NOMO-1 treated with DMSO at 0.1 percent for 48 hours (cell line): Measurements from ENCODE around the gene CCDC88C.

Experiments used
- DNase-seq: peaks from one replicate; lab custom pipeline; 2025; ENCODE audit not compliant: unreplicated experiment; lab: John Stamatoyannopoulos, UW

The CCDC88C gene

GRCh38 chr14:91313852-91314251 is 103.8 kb downstream of the CCDC88C start:
- no peak for DNase-seq

GRCh38 chr14:91313154-91313850 is 104.3 kb downstream of the CCDC88C start:
- DNase-seq: no peak

- DNase-seq: peak; percentile 40
Measured at GRCh38 chr14:91311284-91311662, 106.3 kb downstream of the CCDC88C start.

- DNase-seq: no peak
Measured at GRCh38 chr14:91310606-91311283, 106.9 kb downstream of the CCDC88C start.

GRCh38 chr14:91309756-91310280 is 107.8 kb downstream of the CCDC88C start:
- no peak for DNase-seq

- no peak for DNase-seq
Measured at GRCh38 chr14:91308337-91308736, 109.3 kb downstream of the CCDC88C start.

GRCh38 chr14:91307652-91308051 is 110.0 kb downstream of the CCDC88C start:
- DNase-seq: no peak

GRCh38 chr14:91307046-91307445 is 110.6 kb downstream of the CCDC88C start:
- DNase-seq: no peak

GRCh38 chr14:91306547-91306946 is 111.1 kb downstream of the CCDC88C start:
- no peak for DNase-seq

- DNase-seq: no peak
Measured at GRCh38 chr14:91305650-91306431, 111.8 kb downstream of the CCDC88C start.

- no peak for DNase-seq
Measured at GRCh38 chr14:91303924-91304229, 113.7 kb downstream of the CCDC88C start.

- no peak for DNase-seq
Measured at GRCh38 chr14:91303091-91303923, 114.3 kb downstream of the CCDC88C start.

GRCh38 chr14:91302391-91302790 is 115.2 kb downstream of the CCDC88C start:
- no peak for DNase-seq

GRCh38 chr14:91300957-91301356 is 116.7 kb downstream of the CCDC88C start:
- DNase-seq: no peak

- DNase-seq: no peak
Measured at GRCh38 chr14:91300283-91300895, 117.2 kb downstream of the CCDC88C start.

GRCh38 chr14:91299121-91300115 is 118.2 kb downstream of the CCDC88C start:
- DNase-seq: no peak

- DNase-seq: no peak
Measured at GRCh38 chr14:91298576-91298975, 119.0 kb downstream of the CCDC88C start.

GRCh38 chr14:91297081-91297711 is 120.4 kb downstream of the CCDC88C start:
- no peak for DNase-seq
